Liver (tissue), 3 donors: ENCODE measurements around the gene PIGR.

Experiments used
- CTCF ChIP-seq: fragments of 150-350 bp; IDR thresholded peaks from 2 replicates; pipeline ENCODE4 v1.5.1; 2017; ENCODE audit warnings: improper control_type of control experiment, low read depth, low read length; ENCODE audit not compliant: missing input control
- JUND ChIP-seq, 2 donors: IDR thresholded peaks; 2 replicates each; pipeline ENCODE4 v1.6.1; 2016; ENCODE audit warnings: antibody characterized with exemption in 2 of 2
- MAX ChIP-seq: IDR thresholded peaks from 2 replicates; pipeline ENCODE4 v1.6.1; 2016; ENCODE audit warnings: antibody characterized with exemption
- TAF1 ChIP-seq: conservative IDR thresholded peaks from 2 replicates; pipeline ENCODE4 v1.6.1; 2016; ENCODE audit warnings: antibody characterized with exemption, mild to moderate bottlenecking
- donor health status: healthy.
- donor health status: healthy.

- TF ChIP-seq CTCF = no peak
- TF ChIP-seq JUND (IDR thresholded peaks at IDR 0.05) = no peak
- TF ChIP-seq TAF1 = no peak
- TF ChIP-seq MAX = no peak
These were observed 46.5 kb downstream of the PIGR start for GRCh38 chr1:206899717-206900116.
